Measurements from ENCODE around the gene SPECC1. TPM values are rescaled to one million over a fixed set of nuclear protein-coding genes. Genes with fewer than 3 reads are reported as not detected.
"Not testable (repeated sequence)": the region's sequence is repeated elsewhere in the genome, so short reads cannot be mapped to it uniquely, and the experiment has no call there.

Gene SPECC1
- total RNA-seq, 2 donors from 2014 or later = 10.3 to 13.5 TPM

GRCh38 chr17:20074489-20074888 lies 65.3 kb downstream of the SPECC1 start:
- TF ChIP-seq, protein P1, sequence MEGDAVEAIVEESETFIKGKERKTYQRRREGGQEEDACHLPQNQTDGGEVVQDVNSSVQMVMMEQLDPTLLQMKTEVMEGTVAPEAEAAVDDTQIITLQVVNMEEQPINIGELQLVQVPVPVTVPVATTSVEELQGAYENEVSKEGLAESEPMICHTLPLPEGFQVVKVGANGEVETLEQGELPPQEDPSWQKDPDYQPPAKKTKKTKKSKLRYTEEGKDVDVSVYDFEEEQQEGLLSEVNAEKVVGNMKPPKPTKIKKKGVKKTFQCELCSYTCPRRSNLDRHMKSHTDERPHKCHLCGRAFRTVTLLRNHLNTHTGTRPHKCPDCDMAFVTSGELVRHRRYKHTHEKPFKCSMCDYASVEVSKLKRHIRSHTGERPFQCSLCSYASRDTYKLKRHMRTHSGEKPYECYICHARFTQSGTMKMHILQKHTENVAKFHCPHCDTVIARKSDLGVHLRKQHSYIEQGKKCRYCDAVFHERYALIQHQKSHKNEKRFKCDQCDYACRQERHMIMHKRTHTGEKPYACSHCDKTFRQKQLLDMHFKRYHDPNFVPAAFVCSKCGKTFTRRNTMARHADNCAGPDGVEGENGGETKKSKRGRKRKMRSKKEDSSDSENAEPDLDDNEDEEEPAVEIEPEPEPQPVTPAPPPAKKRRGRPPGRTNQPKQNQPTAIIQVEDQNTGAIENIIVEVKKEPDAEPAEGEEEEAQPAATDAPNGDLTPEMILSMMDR (IDR thresholded peaks at IDR 0.05) = no peak
- Histone ChIP-seq H3K9me3 (no peaks in the 10 kb centered on the region), H3K4me1 (peaks cover 0 to 20% of the 10 kb centered on the region in 2 donors), H3K27ac (peak overlapping the region; percentile 41 to 43), H3K27me3 (no peaks in the 10 kb centered on the region), H3K36me3 (no peaks in the 10 kb centered on the region), H3K4me3 (peak overlapping the region in 1 of 2 donors; percentile 31)
- DNase-seq (ENCODE audit: low spot score) = no peak

GRCh38 chr17:20076137-20076536 lies 67.0 kb downstream of the SPECC1 start:
- H3K4me3 ChIP-seq; H3K27me3 ChIP-seq; H3K9me3 ChIP-seq; DNase-seq (ENCODE audit: low spot score); H3K36me3 ChIP-seq: not testable (repeated sequence)
- Histone ChIP-seq H3K27ac (peak overlapping the region; percentile 35 to 47), H3K4me1 (peaks cover 0 to 20% of the 10 kb centered on the region in 2 donors)

DNA sequence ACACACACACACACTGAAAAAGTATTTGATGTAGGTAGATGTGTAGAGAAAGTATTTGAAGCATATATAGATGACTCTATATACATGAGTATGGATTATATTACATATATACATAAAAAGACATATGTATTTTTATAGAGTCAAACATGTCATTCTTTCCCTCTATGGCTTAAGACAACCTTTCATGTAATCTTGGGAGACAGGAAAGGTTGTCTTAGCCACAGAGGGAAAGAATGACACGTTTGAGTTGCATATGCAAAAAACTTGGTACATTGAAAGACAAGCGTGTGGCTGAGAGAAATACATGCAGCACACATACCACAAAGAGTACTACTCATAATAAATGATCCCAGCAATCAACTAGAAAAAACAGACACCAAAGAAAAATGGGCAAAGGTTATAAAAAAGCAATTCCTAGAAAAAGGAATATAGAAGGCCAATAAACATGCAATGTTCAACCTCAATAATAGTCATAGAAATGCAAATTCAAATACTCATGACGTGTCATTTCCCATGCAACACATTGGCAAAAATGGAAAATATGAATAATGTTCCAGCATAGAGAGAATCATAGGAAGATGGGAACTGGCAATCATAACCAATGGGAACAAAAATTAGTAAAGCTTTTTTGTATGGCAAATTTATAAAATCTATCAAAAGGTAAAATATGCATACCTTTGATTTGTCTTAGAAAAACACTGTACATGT lies 69.0 kb downstream of the SPECC1 start:
- TF ChIP-seq, protein P1 (IDR thresholded peaks at IDR 0.05) = no peak
- Histone ChIP-seq H3K27ac (no peak overlapping the region), H3K4me3 (no peak overlapping the region), H3K9me3 (no peaks in the 10 kb centered on the region), H3K36me3 (no peaks in the 10 kb centered on the region), H3K4me1 (peaks cover 0 to 7% of the 10 kb centered on the region in 2 donors), H3K27me3 (no peaks in the 10 kb centered on the region)
- no peak for DNase-seq (ENCODE audit: low spot score)

DNA sequence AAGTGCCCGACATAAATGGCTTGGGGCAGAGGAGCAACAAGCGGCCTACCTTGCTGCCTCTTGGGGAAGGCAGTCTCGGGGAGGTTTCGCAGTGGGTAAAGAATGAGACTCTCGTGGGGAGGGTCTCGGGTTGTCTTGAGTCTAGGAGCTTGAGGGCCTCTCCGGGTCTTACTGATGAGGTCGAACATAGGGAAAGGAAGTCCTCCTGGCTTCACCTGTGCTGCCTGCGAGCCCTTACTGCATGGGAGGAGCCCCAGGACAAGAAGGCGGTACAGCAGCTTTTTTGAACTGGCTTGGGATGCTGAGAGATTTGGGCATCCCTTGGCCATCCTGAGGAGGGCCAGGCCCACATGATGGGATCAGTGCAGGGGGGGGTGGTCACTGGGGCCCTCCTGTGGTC lies 71.4 kb downstream of the SPECC1 start:
- H3K36me3 ChIP-seq = no peaks in the 10 kb centered on the region
- peak; percentile 44 for DNase-seq (ENCODE audit: low spot score)
- TF ChIP-seq, protein P1 (IDR thresholded peaks at IDR 0.05) = no peak
- no peaks in the 10 kb centered on the region for H3K4me1 ChIP-seq
- no peaks in the 10 kb centered on the region for H3K9me3 ChIP-seq
- H3K27ac ChIP-seq = no peak overlapping the region
- H3K4me3 ChIP-seq = no peak overlapping the region
- H3K27me3 ChIP-seq = no peaks in the 10 kb centered on the region

DNA sequence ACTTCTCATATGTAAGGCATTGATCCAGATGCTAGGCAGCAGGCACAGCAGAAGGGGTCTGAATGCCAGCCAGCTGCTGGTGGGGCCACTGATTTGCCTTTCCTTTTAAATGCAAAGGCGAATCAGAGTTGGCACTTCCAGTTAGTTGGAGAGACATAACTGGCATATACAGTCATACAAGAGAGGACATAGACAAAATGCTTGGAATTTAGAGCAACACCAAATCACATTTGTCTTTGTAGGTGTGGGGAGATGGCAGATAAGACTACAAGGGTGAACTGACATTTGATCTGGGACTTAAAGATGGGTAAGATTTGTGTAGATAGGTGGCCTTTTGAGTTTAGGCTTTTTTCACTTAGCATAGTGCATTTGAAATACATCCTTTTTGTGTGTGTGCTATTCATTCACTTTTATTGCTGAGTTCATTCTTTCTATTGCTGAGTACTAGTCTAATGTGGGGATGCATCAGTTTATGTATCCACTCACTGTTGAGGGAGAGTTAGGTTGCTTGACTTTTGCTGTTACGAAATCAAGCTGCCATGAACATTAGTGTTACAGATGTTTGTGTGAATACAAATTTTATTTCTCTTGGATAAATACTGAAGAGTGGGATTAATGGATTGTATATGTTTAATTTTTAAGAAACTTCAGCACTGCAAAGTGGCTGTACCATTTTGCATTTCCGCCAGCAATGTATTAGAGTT lies 74.1 kb downstream of the SPECC1 start:
- no peak for DNase-seq (ENCODE audit: low spot score)
- Histone ChIP-seq H3K36me3 (no peaks in the 10 kb centered on the region), H3K4me3 (no peak overlapping the region), H3K4me1 (peaks cover 0 to 20% of the 10 kb centered on the region in 2 donors), H3K9me3 (no peaks in the 10 kb centered on the region), H3K27ac (no peak overlapping the region), H3K27me3 (no peaks in the 10 kb centered on the region)
- TF ChIP-seq, protein P1 (IDR thresholded peaks at IDR 0.05) = no peak

GRCh38 chr17:20084621-20085282 lies 75.6 kb downstream of the SPECC1 start:
- Histone ChIP-seq H3K36me3 (no peaks in the 10 kb centered on the region), H3K4me1 (peaks cover 0 to 22% of the 10 kb centered on the region in 2 donors), H3K9me3 (no peaks in the 10 kb centered on the region), H3K27me3 (no peaks in the 10 kb centered on the region), H3K4me3 (no peak overlapping the region), H3K27ac (peak overlapping the region; percentile 23 to 26)
- TF ChIP-seq, protein P1 (IDR thresholded peaks at IDR 0.05) = no peak
- no peak for DNase-seq (ENCODE audit: low spot score)
